B cell (primary cell): Measurements from ENCODE around the gene MAFF.

Experiments used
- EZH2 ChIP-seq: IDR thresholded peaks from 2 replicates; pipeline ENCODE4 v1.6.1; 2012; ENCODE audit warnings: borderline replicate concordance, low read depth, mild to moderate bottlenecking, moderate library complexity, low read length; ENCODE audit not compliant: insufficient read depth, poor library complexity, severe bottlenecking
- TF ChIP-seq, protein P1 (sequence below): fragments of 200-600 bp; IDR thresholded peaks from one replicate; pipeline ENCODE4 v1.8.0; 2022; ENCODE audit warnings: antibody characterized with exemption, mild to moderate bottlenecking

DNA sequence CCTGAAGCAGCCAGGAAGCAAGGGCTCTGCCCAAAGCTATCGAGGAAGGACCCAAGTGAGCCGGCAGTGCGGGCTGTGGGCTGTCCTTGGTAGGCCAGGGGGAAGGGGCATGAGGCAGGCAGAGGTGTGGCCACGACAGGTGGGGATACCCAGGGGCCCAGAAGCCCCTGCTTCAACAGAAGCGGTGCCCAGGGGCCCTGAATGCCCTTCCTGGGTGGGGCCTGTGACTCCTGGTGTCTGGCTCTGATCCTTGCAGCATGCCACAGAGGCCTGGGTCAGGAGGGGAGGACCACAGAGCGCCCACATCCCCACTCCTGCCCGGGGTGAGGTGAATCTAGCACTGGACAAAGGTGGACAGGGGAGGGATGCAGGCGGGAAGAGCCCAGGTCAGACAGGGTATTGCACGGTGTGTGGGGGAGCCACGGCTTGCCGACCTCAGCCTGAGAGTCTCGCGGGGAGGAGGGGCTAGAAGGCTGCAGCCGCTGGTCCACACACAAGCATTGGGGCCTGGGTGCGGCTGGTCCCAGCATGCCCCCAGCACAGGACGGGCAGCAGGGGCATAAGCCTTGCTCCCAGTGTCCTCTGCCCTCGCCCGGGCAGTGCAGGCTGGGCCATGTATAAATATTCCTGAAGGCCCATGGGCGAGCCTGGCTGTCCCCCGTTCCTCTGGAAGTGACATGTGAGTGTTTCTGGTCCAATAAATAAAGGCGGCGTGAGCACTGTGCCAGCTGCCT lies 19.0 kb downstream of the MAFF start:
- TF ChIP-seq, protein P1, sequence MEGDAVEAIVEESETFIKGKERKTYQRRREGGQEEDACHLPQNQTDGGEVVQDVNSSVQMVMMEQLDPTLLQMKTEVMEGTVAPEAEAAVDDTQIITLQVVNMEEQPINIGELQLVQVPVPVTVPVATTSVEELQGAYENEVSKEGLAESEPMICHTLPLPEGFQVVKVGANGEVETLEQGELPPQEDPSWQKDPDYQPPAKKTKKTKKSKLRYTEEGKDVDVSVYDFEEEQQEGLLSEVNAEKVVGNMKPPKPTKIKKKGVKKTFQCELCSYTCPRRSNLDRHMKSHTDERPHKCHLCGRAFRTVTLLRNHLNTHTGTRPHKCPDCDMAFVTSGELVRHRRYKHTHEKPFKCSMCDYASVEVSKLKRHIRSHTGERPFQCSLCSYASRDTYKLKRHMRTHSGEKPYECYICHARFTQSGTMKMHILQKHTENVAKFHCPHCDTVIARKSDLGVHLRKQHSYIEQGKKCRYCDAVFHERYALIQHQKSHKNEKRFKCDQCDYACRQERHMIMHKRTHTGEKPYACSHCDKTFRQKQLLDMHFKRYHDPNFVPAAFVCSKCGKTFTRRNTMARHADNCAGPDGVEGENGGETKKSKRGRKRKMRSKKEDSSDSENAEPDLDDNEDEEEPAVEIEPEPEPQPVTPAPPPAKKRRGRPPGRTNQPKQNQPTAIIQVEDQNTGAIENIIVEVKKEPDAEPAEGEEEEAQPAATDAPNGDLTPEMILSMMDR = no peak
- no peak for TF ChIP-seq EZH2
